ENCODE data around the gene TEKT3.
A peak's percentile ranks its signal among the peaks of the same experiment; 100 is the strongest.

TEKT3 gene

GRCh38 chr17:15289285-15290183 lies 51.9 kb downstream of the TEKT3 start:
- DNase-seq, result no peak

DNA sequence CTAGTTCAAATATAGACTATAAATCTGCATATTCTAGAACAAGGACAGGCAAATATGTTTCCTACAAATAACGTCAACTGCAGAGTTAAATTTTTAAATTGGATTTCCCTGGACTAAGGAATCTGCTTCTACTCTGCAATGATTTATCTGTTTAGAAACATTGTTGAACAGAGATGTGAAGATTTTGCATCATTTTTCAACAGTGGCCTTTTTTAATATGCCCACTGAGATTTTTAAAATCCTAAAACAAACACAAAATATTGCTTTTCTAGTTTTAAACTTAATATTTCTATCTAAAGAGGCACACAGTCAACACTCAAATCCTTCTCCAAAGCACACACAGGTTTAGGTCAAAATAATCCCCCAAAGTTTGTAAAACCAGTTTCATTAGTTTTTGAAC lies 52.5 kb downstream of the TEKT3 start:
- no peak for DNase-seq

DNA sequence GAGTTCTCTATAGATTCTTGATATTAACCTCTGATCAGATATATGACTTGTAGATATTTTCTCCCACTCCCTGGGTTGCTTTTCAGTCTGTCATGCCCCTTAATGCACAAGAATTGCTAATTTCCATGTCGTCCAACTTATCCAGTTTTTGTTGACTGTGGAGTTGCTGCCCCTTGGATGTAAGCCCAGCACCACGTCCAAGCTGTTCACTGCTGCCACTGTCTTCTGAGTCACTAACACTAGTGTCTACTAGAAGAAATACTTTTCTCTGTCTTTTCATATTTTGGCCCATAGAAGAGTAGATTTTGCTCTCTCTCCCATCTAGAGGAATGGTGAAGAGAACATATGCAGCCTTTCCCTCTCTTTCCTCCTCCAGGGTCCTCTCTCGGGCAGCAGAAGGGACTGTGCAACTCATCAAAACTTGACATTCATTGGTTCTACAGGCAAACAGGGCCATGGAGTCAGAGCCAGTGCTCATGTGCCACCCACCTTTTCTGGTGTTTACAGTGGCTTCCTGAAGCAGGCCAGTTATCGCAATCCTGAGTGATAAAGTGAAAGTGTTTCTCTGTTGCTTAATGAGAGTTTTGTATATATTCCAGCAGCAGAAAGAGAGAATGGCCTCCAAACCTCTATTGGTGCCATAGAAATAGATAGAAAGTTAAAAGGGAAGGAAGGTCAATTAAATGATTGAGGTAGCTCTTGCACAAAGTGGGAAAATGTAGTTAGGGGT lies 53.7 kb downstream of the TEKT3 start:
- DNase-seq, result no peak

- no peak for DNase-seq
These were observed 55.9 kb downstream of the TEKT3 start for GRCh38 chr17:15285466-15285865.

DNA sequence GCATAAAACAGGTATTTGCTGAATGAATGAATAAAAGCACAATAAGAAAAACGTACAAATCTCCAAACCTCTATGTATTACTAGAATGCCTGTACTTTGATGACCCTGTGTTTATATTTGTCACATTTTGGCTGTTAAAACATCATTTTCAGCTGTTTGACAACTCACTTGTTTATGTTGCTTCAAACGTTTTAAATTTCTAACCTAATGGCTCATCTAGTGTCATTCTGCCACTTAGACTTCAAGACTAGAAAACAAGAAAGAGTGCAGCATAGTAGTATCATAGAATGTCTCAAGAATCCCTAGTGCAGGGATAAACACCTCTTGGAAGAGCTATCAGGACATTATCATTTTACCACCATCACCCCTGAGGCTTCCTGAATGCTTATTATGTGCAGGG lies 56.9 kb downstream of the TEKT3 start:
- DNase-seq, result no peak

- no peak for DNase-seq
These were observed 57.3 kb downstream of the TEKT3 start for GRCh38 chr17:15284107-15284506.

- DNase-seq, result no peak
These were observed 59.5 kb downstream of the TEKT3 start for GRCh38 chr17:15281909-15282308.

GRCh38 chr17:15278924-15279477 lies 62.4 kb downstream of the TEKT3 start:
- peak; percentile 73 for DNase-seq

DNA sequence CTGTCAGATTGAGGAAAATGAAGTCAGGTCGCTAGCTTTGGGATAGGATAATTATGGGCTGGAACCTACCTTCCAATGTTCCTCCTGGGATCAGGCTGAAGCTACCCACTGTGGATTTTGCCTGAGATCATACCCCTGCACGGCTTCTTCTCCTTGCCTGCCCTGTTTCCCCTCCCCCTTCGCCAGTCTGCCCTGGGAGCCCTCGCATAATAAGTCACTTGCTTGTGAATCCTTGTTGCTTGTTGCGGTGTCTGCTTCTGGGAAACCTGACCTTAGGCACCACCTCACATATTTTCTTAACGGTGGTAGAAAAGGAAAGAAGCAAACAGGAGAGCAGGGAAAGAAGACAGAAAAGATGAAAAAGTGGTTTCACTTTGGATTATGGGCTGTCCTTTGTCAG lies 63.0 kb downstream of the TEKT3 start:
- no peak for DNase-seq

DNA sequence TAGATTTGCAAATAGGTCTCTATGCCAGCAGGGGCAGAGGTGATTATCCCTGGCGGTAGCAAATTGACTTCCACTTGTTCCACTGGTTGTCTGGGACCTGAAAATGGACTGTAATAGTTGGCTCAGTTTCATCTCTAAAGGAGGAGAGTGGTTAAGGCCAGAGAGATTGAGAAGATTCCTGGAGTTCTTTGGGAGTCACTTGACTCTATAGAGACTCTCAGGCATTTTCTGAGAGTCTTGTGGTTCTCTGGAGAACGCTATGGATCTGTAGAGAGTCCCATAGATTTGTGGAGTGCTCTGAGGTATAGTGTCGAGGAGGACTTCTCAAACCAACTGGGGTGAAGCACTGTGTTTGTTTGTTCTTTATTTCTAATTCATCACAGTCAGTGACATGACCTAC lies 67.4 kb downstream of the TEKT3 start:
- no peak for DNase-seq

- DNase-seq, result no peak
These were observed 68.1 kb downstream of the TEKT3 start for GRCh38 chr17:15273141-15273793.

GRCh38 chr17:15271741-15272140 lies 69.7 kb downstream of the TEKT3 start:
- DNase-seq, result no peak

DNA sequence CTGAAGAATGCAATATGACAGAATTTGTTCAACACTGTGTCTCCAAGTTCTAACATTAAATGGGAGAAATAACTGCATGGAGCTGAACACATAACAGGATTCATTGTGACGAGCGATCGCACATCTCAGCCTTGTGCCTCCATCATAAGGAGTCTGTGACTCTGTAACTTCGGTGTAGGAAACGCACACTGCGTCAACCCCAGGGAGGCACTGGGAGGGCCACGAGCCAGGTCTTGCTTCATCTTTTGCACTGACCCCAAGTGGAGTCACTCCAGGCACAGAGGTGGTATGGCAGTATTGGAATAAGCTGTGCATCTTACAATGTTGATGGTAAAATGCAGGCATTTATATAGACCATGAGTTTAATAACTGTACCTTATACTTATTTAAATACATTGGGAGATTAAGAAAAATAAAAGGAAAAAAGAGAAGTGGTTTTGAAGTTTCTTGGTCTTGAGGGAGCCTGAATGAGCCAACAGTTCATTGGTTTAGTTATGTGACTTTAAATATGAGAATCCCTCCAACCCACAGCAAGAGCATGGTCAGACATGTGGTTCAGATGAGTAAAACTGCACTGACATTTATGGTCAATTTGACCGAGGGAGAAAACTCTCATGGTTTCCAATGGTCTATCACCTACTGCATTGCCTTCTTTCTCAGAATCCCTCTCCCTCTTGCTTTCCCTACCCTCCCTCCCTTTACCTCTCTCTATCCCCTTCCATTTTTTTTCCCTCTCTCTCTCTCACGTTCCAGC lies 70.6 kb downstream of the TEKT3 start:
- DNase-seq, result no peak

GRCh38 chr17:15269780-15270089 lies 71.7 kb downstream of the TEKT3 start:
- DNase-seq, result no peak

DNA sequence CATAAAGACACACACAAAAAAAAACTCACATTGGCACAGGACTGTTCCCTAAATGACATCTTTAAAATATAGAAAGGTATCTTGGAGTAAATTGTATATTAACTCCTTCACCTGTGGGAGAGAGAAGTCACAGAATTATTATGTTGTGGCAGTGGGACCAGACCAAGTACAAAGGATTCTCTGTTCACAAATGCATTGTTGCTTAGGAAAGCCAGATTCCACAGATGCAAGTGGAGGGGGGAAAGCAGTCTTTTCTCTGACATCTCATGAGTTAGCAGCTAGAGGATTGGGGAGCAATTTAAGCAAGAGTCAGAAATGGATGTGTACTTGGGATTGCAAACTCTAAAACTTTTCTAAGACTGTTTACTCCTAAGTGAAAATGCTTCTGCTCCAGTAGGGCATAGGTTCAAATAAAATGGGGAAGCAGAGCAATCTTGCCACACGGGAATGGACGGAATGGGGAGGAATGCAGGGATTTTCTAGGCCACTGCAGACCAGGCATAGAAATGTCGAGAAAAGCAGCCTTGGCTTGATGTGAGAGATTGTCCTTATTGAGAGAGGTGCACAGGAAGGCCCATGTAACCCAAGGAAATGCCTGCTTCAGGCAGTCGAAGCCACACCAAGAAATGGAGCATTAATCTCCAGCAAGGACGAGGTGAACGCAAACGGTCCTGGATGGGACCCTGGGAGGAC lies 72.2 kb downstream of the TEKT3 start:
- DNase-seq, result no peak

- no peak for DNase-seq
These were observed 72.9 kb downstream of the TEKT3 start for GRCh38 chr17:15268461-15268860.

GRCh38 chr17:15267996-15268395 lies 73.4 kb downstream of the TEKT3 start:
- DNase-seq, result no peak

DNA sequence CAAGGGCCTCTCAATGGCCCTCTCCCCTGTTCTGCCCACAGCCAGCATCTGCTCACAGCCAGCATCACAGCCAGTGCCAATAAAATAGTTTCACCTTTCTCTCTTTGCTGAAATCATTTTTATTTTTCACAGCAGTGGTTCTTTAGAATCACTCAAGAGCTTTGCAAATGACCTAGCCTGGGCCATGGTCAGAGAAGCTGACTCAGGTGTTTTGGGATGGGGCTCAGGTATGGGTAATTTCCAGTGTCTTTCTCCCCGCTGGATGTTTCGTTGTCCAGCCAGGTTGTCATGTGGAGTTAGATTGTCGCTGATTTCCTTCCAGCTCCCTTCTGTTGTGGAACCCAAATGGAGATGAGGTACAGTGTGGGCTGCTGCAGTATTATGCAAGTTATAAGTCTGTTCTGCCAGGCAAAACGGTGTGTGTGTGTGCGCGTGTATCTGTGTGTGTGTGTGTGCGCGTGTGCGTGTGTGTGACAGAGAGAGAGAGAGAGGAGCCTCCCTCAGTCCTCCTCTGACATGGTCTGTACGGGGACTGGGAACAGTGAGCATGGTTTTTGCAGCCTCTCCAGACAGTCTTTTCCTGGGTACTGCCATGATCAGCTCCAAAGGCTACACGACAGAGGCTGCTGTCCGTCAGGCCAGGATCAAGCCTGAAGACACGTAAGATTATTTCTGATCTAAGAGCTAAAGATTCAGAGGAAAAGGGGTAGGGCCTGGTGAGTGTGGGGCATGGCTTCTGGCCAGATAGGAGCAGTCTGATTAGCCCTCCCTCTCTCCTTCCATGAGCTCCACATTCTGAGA lies 74.9 kb downstream of the TEKT3 start:
- DNase-seq, result no peak

DNA sequence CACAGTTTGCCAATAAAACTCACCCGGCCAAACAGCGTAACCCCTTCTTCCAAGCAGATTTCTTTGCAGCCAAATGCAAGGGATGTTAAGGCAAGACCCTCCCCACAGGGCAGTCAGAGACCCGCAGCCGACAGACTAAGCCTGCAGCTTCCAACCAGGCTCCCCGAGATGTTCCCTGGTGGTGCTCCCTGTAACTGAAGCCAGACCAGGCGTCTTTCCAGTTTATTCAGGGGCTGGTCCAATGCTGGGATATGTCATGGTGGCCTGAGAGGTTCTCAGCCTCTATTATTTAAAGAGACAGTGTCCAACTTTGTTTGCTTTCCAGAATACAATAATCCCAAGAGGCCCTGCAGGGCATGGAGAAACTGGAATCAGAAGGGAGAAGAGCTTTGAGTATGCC lies 76.3 kb downstream of the TEKT3 start, which contains the start of gene PMP22:
Gene PMP22, minus strand, starts transcription at position 196 of the 400 bp plus-strand sequence. CDS start 4,599 bp downstream, outside the sequence.
- no peak for DNase-seq

DNA sequence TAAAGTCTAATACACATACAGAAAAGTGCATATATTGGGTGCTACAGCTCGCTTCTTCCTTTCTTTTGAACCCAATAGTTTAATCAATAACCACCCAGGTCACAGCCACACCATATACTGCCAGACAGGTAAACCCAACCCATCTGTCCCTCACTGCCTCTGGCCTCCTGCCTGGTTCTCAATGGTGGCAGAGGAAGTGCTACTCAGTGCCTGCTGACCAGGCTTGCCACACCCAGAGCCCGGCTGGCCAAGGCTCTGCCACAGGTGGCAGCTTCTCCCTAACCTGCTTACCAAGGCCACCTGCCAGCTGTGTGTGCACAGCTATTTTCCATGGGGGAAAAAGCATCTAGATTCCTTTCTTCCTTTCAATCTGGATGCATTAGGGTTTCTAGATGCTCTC lies 76.9 kb downstream of the TEKT3 start:
- DNase-seq, result no peak

DNA sequence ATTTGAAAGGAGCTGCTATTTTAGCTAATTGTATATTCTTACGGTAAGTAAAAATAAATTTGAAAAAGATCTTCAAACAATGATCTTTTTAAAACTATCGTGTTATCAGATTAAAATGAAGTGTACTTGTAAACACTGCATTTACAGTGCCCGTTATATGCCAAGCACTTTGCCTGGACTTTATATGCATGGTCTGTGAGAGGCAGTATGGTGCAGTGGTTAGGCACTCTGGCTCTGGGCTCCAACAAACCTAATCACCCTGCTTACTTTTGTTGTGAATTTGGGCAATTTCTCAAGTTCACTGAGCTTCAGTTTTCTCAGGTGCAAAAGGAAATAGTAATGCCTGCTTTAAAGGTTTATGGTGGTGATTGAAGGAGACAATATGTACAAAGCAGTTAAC lies 77.7 kb downstream of the TEKT3 start:
- no peak for DNase-seq

Data from NCI-H226 (cell line).